ENCODE results near the gene LRBA.

GRCh38 chr4:150514709-150515108 lies 500.4 kb downstream of the LRBA start:
- no peak for TF ChIP-seq ELF1 (IDR thresholded peaks at IDR 0.05)
- TF ChIP-seq, protein P1, sequence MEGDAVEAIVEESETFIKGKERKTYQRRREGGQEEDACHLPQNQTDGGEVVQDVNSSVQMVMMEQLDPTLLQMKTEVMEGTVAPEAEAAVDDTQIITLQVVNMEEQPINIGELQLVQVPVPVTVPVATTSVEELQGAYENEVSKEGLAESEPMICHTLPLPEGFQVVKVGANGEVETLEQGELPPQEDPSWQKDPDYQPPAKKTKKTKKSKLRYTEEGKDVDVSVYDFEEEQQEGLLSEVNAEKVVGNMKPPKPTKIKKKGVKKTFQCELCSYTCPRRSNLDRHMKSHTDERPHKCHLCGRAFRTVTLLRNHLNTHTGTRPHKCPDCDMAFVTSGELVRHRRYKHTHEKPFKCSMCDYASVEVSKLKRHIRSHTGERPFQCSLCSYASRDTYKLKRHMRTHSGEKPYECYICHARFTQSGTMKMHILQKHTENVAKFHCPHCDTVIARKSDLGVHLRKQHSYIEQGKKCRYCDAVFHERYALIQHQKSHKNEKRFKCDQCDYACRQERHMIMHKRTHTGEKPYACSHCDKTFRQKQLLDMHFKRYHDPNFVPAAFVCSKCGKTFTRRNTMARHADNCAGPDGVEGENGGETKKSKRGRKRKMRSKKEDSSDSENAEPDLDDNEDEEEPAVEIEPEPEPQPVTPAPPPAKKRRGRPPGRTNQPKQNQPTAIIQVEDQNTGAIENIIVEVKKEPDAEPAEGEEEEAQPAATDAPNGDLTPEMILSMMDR (IDR thresholded peaks at IDR 0.05): no peak
- TF ChIP-seq, protein P2, sequence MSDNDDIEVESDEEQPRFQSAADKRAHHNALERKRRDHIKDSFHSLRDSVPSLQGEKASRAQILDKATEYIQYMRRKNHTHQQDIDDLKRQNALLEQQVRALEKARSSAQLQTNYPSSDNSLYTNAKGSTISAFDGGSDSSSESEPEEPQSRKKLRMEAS (IDR thresholded peaks at IDR 0.05; ENCODE audit: low read depth): no peak
- TF ChIP-seq, protein P3, sequence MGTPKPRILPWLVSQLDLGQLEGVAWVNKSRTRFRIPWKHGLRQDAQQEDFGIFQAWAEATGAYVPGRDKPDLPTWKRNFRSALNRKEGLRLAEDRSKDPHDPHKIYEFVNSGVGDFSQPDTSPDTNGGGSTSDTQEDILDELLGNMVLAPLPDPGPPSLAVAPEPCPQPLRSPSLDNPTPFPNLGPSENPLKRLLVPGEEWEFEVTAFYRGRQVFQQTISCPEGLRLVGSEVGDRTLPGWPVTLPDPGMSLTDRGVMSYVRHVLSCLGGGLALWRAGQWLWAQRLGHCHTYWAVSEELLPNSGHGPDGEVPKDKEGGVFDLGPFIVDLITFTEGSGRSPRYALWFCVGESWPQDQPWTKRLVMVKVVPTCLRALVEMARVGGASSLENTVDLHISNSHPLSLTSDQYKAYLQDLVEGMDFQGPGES (IDR thresholded peaks at IDR 0.05; ENCODE audit: low read depth, low read length): no peak
- TF ChIP-seq EZH2phosphoT487 (IDR thresholded peaks at IDR 0.05; ENCODE audit: borderline replicate concordance, low read depth): no peak
- no peak for TF ChIP-seq NRF1 (IDR thresholded peaks at IDR 0.05; ENCODE audit: low read depth, low read length)

Data from SK-N-SH (cell line).